K562 treated with DMSO at 1 percent for 4 hours (cell line): ENCODE results near the gene SAMD11. TPM values are rescaled to one million over a fixed set of nuclear protein-coding genes. Genes with fewer than 3 reads are reported as not detected.

Source experiments
- total RNA-seq: library from RNA; unstranded; fragments of 300-600 nt; gene quantifications from 2 replicates; pipeline ENCODE4 v1.2.3, GENCODE V29; 2022; ENCODE audit not compliant: insufficient read depth

Gene SAMD11, protein sequence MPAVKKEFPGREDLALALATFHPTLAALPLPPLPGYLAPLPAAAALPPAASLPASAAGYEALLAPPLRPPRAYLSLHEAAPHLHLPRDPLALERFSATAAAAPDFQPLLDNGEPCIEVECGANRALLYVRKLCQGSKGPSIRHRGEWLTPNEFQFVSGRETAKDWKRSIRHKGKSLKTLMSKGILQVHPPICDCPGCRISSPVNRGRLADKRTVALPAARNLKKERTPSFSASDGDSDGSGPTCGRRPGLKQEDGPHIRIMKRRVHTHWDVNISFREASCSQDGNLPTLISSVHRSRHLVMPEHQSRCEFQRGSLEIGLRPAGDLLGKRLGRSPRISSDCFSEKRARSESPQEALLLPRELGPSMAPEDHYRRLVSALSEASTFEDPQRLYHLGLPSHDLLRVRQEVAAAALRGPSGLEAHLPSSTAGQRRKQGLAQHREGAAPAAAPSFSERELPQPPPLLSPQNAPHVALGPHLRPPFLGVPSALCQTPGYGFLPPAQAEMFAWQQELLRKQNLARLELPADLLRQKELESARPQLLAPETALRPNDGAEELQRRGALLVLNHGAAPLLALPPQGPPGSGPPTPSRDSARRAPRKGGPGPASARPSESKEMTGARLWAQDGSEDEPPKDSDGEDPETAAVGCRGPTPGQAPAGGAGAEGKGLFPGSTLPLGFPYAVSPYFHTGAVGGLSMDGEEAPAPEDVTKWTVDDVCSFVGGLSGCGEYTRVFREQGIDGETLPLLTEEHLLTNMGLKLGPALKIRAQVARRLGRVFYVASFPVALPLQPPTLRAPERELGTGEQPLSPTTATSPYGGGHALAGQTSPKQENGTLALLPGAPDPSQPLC
- total RNA-seq = 10.7 and 16.8 TPM in 2 replicates

DNA sequence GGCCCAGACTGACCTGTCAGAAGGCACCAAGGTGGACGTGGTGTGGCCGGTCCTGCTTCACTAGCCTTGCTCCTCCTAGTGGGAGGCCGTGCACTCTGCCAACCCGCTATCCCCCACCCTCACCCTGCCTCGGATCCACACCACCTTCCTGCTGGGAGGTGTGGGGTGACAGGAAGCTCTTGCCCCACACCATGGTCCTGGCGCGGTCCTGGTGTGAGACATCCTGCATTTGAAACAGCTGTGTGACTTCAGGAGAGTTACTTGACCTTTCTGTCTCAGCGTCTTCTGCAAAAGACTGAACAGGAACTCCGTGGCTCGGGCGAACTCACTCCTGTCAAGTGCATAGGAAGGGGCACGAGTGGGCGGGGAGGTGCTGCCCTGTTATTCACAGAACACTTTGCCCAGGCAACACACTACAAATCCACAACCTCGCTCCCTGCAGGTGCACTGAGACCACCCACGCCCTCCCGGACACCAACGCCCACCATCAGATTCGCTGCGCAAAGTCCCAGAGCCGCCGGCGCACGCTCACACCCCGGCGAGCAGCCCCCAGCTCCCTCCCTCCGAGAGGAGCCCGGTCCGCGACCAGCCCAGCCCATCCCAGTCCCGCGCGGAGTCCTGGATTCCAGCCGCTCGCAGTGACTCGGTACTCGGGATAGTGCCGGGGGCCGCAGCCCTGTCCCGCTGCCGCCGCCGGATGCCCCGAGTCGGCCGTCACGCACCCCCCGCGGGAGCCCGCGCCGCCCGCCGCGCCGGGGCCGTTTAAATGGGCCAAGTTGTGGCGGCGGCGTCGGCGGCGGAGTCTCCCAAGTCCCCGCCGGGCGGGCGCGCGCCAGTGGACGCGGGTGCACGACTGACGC lies at the start of gene SAMD11:
Gene SAMD11 (plus strand): TSS at position 793 of the 860 bp plus-strand sequence. CDS start 509 bp downstream, outside the sequence.

DNA sequence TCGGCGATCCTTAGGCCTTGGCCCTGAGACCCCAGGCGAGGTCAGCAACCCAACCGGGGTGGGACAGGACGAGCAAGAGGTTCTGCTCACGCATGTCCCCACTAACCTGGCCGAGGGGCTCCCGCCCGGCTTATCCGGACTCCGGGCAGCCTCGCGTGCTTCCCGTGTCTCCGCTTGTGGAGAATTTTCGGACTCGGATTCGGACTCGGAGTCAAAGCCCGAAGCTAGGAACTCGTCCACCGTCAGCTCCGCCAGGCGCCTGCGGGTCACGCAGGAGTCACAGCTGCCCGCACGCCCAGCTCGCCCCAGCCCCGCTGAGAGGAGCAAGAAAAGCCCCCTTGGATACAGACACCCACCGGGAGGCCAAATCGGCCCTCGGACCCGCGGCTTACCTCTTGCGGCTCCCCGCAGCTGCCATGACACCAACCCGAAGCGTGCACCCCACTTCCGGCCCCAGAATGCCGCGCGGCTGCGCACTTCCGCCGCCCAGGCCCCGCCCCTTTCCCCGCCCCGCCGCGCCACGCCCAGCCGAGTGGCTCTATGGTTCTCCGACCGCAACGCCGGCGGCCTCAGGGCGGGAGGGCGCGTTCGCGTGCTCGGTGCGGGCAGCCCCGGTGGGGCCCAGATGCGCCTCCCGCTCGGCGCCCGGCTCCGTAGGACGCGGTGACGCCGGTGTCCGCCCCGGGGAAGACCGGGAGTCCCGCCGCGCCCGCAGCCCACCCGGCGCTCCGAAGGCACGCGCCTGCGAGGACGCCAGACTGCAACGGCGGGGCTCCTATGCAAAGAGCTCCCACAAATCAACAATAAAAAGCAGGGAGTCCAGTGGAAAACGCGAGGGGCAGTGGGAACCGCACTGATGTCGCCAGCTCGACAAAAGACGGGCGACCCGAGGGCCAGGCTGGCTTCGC lies 35.4 kb downstream of the SAMD11 start, which contains the start of gene NOC2L:
Gene NOC2L (minus strand): TSS at position 434 of the 908 bp plus-strand sequence. CDS start 16 bp downstream, at position 418.

DNA sequence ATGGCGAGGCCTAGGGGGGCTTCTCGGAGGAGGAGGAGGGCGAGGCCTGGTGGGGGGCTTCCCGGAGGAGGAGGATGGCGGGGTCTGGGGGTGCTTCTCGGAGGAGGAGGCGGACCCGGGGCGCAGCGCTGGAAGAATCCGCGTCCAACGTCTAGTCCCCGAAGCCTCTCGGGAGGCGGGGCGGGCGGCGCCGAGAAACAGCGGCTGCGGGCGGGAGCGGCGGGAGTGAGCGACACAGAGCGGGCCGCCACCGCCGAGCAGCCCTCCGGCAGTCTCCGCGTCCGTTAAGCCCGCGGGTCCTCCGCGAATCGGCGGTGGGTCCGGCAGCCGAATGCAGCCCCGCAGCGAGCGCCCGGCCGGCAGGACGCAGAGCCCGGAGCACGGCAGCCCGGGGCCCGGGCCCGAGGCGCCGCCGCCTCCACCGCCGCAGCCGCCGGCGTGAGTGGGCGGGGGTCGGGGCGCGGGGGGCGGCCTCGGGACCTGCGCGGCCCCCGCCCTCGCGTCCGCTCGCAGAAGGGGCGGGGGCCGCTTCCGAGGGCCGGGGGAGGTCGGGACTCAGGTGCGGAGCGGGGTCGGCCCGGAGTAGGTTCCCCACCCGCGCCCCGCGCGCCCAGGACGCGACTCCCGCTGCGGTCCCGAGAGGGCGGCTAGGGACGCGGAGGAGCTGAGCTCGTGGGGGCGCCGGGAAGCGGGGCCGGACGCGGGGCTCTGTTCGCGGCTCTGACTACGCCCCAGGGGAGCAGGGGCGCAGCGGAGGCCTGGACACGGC lies 36.8 kb downstream of the SAMD11 start, which contains the start of gene KLHL17:
Gene KLHL17 (plus strand): TSS at position 222 of the 769 bp plus-strand sequence. CDS start 110 bp downstream, at position 332.

DNA sequence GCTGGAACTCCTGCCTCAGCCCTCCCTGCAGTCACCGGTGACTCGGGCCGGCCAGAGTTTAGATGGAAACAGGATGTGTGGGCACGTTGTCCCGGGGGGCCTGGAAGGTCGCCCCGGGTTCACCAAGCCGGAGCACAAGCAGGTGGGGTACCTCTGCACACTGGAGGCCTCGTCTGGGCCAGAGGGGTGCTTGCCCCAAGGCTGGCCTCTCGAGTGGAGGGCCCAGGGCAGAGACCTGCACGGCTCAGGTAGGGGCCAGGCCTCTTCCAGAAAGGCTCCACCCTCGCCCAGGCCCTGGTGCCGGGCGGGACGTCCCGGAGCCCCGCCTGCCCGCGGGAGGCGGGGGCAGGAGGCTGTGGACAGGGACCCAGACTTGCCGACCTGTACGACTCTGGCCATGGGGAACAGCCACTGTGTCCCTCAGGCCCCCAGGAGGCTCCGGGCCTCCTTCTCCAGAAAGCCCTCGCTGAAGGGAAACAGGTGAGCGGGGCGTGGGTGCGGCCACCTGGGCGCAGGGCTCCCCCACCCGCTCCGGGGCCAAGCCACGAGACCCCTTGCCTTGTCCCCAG lies 42.5 kb downstream of the SAMD11 start, which contains the start of gene PLEKHN1:
Gene PLEKHN1 (plus strand): TSS at position 348 of the 569 bp plus-strand sequence. CDS start 50 bp downstream, at position 398.

DNA sequence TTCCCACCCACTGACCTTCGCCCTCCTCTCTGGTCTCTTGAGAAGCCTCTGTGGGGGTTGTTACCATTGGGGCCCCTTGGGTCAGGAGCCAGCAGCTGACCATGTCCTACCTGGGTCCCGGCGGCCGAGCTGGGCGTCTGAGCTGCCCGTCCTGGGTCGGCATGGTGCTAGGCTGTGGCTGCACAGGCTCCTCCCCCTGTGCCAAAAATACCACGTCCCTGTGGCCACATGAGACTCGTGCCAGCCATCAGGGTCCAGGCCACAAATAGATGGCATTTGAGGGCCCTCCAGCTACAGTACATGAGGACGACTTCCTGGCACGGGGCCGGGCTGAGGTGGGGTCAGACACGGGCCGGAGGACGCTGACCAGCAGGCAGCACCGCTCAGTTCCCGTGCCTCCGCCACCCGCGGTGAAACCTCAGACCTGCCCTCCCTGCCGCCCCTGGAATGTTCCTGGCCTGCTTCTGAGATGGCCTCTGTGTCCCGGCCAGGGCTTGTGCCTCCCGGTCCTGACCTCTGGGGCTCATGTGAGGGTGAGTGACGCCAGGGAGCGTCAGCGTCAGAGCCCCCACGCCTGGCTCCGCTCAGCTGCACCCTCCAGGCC lies 58.3 kb downstream of the SAMD11 start, which contains the start of gene PERM1:
Gene PERM1 (minus strand): TSS at position 139 of the 604 bp plus-strand sequence. CDS start 1,064 bp downstream, outside the sequence.

Other genes with a start within 250 kb of the SAMD11 start
- not detected in 2 replicates for gene OR4F16, start 237.3 kb upstream of the SAMD11 start, total RNA-seq
- gene NOC2L, start 35.3 kb downstream of the SAMD11 start, total RNA-seq = 133 and 149 TPM in 2 replicates
- 16.6 and 20.2 TPM in 2 replicates for gene KLHL17, start 36.7 kb downstream of the SAMD11 start, total RNA-seq
- gene PLEKHN1, start 42.6 kb downstream of the SAMD11 start, total RNA-seq = not detected in 2 replicates
- not detected in 2 replicates for gene PERM1, start 58.2 kb downstream of the SAMD11 start, total RNA-seq
- gene HES4, start 76.2 kb downstream of the SAMD11 start, total RNA-seq = 15.8 and 21.8 TPM in 2 replicates
- gene ISG15, start 89.6 kb downstream of the SAMD11 start, total RNA-seq = 95.4 and 108 TPM in 2 replicates
- 46.6 and 56.8 TPM in 2 replicates for gene AGRN, start 96.2 kb downstream of the SAMD11 start, total RNA-seq
- gene RNF223, start 150.4 kb downstream of the SAMD11 start, total RNA-seq = not detected in 2 replicates
- 24.6 and 27.6 TPM in 2 replicates for gene C1orf159, start 192.2 kb downstream of the SAMD11 start, total RNA-seq
- not detected in 2 replicates for gene TTLL10, start 250.0 kb downstream of the SAMD11 start, total RNA-seq